HG03280 (cell line): ENCODE measurements around the gene HIVEP3.

ENCODE experiments used
- ATAC-seq: cut with Tn5 transposase; IDR thresholded peaks from one replicate; pipeline ENCODE4 v1.9.1; 2021; ENCODE audit warnings: mild to moderate bottlenecking, moderate library complexity; ENCODE audit not compliant: unreplicated experiment

The HIVEP3 gene

DNA sequence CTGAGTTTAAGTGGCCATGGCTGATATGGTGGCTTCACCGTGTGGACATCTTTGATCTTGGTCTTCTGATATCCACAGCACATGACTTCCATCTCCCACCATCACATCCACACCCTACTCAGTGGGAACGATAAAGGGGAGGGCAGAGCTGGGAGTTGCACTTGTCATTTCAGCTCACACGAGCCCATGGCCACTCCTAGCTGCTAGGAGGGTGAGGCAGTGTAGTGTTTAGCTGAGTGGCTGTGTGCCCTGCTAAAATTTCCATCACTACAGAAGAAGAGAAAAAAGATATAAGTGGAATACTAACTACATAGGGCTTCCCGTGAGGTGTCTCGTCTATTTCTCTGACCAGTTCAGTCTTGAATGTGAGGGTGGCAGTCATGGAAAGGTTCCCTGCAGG is 310.9 kb downstream of the HIVEP3 start:
- ATAC-seq = no peak

DNA sequence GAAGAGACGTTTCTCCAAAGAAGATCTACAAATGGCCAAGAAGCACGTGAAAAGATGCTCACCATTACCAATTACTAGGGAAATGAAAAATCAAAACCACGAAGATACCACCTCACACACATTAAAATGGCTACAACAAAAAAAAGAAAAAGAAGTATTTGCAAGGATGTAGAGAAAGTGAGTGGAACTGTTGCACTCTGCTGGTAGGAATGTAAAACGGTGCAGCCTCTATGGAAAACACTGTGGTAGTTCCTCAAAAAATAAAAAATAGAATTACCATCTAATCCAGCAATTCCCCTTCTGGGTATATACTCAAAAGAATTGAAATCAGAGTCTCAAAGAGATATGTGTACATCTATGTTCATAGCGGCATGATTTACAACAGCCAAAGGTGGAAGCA is 318.8 kb downstream of the HIVEP3 start:
- no peak for ATAC-seq

DNA sequence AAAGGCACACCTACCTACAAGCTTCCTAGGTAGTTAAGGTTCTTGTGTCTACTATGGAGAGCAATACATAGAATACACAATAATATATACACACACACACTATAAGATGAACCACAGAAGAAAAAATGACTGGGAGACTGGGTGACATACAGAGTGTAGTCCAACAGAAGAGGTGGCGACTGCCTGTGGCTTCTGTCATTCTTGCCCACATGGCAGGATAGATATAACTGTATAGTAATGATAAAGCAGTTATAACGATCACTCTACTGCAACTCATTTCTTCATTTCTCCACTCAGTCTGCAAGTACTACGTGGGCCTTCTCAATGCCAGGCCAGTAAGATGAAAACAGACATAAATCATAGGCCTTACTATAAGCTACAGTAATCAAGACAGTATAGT is 320.4 kb downstream of the HIVEP3 start:
- ATAC-seq = no peak

DNA sequence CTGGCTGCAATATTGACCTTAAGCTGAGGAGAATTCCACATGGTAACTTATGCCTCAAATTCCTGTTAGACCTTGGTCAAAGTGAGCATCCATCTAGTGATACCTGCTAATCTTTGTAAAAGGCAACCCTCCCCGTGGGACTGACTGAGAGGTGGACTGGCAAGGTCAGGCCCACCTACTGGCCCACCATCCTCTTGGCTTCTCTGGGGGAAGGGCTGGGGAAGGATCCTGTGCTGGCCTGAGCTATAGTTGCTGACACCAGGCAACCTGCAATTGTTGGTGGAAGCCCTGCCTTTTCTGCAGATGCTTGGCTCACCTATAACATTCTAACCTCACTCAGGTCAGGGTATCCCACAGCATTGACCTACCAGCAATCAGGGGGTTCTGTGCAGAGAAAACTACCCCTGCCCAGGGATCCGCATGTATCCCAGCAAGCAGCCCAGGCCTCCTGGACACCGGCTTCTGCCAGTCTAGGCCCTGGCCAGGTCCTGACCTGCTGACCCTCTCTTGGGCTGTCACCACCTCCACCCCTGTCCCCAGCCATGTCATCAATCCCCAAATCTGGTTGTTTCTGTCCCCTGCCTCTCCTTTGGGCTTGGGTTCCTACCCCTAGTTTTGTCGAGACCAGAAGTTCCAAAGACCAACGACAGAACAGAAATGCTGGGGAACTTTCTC is 326.1 kb downstream of the HIVEP3 start:
- ATAC-seq = no peak

GRCh38 chr1:41591891-41592290 is 326.8 kb downstream of the HIVEP3 start:
- ATAC-seq = no peak

DNA sequence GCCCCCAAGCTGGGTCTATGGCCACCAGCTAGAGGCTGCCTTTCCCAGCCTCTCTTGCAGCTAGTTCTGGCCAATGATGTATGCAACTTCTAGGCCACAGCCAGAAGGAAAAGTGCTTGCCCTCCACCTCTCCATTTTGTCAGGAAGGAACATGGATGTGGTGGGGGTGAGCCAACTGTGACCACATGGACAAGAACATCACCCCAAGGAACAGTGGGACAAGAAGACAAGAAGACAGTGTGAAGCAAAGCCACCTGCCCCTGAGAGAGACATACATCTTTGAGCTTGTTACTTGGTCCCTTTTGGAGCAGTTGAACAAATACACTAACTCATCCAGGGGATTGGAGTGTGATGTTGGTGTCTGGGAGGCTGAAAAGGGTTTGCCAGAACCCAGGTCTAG is 328.4 kb downstream of the HIVEP3 start:
- ATAC-seq = no peak

- ATAC-seq = no peak
Observed at GRCh38 chr1:41589395-41589794, 329.3 kb downstream of the HIVEP3 start.

DNA sequence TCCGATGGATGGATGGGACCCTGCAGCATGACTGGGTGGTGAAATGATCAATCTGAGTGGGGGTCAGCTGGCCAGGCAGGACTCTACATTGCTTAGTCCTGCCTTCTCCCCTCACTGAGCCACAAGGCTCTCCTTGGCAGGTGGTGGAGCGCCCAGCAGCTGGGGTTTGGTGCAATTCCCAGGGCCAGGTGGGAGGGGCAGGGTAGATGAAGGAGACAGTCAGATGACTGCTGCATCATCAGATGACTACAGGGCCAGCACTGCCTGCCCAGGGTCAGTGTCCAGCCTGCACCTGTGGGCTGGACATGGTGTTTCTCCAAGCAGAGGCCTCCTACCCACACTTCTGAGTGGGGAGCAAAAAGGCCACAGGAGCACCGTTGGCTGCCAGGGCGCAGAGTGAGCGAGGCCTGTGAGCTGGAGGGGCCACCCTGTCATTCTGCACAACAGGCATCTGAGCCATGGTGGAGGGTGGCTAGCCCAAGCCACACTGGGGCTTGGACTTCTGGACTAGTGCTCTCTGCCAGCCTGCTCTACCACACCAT is 330.3 kb downstream of the HIVEP3 start:
- no peak for ATAC-seq

GRCh38 chr1:41587791-41588190 is 330.9 kb downstream of the HIVEP3 start:
- no peak for ATAC-seq

DNA sequence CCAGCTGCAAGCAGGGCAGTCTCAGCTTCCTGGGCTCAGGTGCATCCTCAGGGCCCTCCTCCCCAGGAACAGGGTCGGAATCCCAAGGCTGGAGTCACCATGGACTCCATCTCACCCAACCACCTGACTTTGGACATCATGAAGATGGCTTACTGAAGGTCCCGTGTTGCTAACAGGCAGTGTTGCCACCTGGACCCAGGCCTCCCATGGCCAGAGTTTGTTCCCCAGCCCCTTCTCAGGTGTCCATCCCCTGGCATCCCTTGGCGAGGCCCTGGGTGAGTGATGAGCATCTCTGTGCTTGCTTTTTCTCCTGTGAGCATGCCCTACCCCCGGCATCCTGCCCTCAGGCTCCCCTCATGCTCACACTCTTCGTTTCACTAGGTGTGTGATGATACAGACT is 332.5 kb downstream of the HIVEP3 start:
- ATAC-seq = no peak

- ATAC-seq = no peak
Observed at GRCh38 chr1:41583658-41584547, 334.8 kb downstream of the HIVEP3 start.

GRCh38 chr1:41582851-41583657 is 335.7 kb downstream of the HIVEP3 start:
- no peak for ATAC-seq

DNA sequence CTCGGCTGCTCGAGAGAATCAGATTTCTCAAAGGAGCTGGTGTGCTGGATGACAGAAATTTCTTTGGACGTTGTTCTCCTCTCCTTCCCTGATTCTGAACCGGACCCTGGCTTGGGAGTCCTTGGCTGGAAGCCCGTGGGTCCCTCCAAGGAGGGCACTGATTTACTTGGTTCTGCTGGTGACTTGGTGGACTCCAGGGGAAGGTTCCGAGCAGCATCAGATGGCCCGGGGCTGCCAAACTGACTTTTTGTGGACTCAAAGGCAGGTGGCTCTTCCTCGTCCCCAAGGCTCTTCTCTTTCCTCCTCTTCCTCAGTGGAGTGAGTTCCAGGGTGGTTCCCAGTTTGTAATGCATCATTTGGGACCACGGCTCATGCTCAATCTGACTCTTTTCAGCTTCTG is 336.4 kb downstream of the HIVEP3 start:
- ATAC-seq = no peak

- ATAC-seq = no peak
Observed at GRCh38 chr1:41582004-41582325, 336.8 kb downstream of the HIVEP3 start.

- no peak for ATAC-seq
Observed at GRCh38 chr1:41581216-41582003, 337.3 kb downstream of the HIVEP3 start.

DNA sequence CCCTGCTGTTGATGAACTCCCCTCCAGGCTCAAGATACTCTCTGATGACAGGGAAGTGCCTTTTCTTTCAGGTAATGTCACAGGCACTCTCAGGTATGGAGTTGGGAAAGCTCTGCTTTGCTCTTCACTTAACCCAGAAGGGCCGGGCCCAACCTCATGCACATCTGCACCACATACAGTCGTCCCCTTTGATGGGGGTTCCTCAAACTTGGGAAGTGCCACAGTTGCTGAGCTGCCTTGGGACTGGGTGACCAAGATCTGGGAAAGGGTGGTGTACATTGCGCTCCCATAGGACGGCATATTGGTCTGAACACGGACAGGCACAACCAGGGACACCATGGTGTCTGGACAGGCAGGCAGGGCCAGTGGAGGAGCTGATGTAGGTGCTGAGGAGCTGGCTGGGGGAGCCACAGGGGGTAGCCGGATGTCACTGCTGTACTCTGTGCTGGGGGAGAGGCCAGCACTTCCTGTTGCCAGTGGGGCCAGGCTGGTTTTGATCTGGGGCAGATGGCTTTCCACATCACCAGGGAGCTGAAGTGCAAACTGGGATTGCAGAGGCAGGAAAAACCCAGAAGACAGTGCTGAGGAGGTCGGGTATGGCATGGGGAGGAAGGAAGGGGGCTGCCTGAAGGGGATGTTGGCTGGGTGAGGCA is 338.1 kb downstream of the HIVEP3 start:
- ATAC-seq = no peak

- ATAC-seq = no peak
Observed at GRCh38 chr1:41580021-41580420, 338.7 kb downstream of the HIVEP3 start.

GRCh38 chr1:41578712-41579335 is 339.9 kb downstream of the HIVEP3 start:
- ATAC-seq = no peak

- ATAC-seq = no peak
Observed at GRCh38 chr1:41576620-41577019, 342.1 kb downstream of the HIVEP3 start.

GRCh38 chr1:41576206-41576605 is 342.5 kb downstream of the HIVEP3 start:
- ATAC-seq = no peak
